Measurements from ENCODE around the gene CAMKK2.

GRCh38 chr12:121330195-121330594, 33.7 kb upstream of the CAMKK2 start:
- TF ChIP-seq CTCF (IDR thresholded peaks at IDR 0.05; ENCODE audit: low read length) = no peak
- no peak for TF ChIP-seq EZH2 (IDR thresholded peaks at IDR 0.05; ENCODE audit: borderline replicate concordance, low read length)
